AG09319 (cell line): Measurements from ENCODE around the gene ETV7.

ENCODE experiments used
- DNase-seq: peaks from one replicate; pipeline ENCODE4 v3.0.0-alpha.2; 2010; ENCODE audit warnings: low read depth; ENCODE audit errors: extremely low read depth
- TF ChIP-seq, protein P1 (sequence below): IDR thresholded peaks from 2 replicates; pipeline ENCODE4 v1.5.1; 2011; ENCODE audit warnings: low read depth, mild to moderate bottlenecking, inconsistent platforms, low read length, moderate library complexity

ETV7 gene

DNA sequence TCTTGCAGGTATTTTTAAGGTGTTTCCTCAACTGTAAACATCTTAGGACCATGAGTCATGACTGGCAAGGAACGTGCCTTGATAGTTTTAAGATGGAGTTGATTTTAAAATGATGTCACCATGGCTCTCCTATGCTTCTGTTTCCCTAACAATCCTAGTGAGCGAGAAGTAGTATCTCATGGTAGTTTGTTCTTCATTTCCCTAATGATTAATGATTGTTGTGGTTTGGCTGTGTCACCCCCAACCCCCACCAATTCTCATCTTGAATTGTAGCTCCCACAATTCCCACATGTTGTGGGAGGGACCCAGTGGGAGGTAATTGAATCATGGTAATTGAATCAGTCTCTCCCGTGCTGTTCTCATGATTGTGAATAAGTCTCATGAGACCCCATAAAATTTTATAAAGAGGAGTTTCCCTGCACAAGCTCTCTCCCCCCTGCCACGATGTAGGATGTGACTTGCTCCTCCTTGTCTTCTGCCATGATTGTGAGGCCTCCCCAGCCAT is 34.0 kb downstream of the ETV7 start:
- TF ChIP-seq, protein P1, sequence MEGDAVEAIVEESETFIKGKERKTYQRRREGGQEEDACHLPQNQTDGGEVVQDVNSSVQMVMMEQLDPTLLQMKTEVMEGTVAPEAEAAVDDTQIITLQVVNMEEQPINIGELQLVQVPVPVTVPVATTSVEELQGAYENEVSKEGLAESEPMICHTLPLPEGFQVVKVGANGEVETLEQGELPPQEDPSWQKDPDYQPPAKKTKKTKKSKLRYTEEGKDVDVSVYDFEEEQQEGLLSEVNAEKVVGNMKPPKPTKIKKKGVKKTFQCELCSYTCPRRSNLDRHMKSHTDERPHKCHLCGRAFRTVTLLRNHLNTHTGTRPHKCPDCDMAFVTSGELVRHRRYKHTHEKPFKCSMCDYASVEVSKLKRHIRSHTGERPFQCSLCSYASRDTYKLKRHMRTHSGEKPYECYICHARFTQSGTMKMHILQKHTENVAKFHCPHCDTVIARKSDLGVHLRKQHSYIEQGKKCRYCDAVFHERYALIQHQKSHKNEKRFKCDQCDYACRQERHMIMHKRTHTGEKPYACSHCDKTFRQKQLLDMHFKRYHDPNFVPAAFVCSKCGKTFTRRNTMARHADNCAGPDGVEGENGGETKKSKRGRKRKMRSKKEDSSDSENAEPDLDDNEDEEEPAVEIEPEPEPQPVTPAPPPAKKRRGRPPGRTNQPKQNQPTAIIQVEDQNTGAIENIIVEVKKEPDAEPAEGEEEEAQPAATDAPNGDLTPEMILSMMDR: no peak
- DNase-seq: no peak

DNA sequence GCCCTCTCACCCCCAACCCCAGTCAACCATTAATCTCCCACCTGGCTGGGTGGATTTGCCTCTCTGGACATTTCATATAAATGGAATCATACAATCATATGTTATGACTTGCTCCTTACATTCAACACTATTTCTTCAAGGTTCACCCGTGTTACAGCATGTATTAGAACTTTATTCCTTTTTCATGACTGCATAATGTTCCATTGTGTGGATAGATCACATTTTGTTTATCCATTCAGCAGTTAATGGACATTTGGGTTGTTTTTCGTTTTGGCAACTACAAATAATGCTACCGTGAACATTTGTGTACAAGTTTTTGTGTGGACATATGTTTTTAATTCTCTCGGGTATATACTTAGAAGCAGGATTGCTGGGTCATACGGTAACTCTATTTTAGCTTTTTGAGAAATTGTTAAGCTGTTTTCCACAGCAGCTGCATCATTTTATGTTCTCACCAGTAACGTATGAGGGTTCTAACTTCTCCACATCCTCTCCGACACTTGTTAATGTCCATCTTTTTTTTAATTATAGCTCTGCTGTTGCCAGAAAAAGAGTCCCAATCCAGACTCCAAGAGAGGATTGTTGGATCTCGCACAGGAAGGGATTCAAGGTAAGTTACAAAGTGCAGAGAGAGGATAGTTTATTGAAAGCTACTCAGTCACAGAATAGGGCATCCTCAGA is 34.9 kb downstream of the ETV7 start:
- TF ChIP-seq, protein P1: no peak

DNA sequence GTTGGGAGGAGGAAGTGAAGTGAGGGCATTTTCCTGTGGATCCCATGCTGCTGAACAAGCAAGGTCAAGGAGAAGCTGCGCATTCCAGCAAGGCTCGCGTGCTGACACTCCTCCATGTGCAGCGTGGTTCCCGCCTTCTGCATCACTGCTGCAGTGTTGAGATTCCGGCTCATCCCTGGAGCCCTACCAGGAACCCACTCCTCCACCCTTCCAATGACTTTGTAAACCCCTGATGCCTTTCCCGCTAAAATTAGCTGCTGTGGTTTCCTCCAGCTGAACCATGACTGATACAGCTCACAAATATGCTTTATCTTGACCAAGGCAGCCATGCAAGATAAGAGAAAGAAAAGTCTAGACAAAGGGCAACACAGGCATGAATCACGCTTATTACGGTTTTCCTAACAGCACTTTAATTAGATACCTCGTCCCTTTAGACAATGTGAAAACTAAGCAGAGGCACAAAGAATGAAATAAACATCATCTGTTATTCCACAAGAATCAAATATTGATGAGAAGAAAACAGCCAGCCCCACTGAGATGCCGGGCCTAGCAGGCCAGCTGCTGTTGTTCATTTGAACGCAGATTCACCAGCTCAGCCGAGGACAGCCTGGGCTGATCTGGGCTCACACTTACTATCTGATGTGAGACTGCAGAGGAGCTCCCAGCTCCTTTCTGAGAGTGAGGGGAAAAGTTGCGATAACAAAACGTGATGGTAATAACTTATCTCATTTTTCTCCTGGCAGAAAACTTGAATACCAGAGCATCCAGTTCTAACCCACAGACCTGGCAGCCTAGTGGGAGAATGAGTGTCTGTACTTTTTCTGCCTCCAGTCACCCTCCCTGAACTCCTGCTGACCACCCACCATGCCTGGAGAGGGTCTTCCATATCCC is 36.5 kb downstream of the ETV7 start:
- DNase-seq: no peak
- TF ChIP-seq, protein P1: no peak

More for the DNA sequence above, 34.9 kb downstream of the ETV7 start:
- no peak for DNase-seq

DNA sequence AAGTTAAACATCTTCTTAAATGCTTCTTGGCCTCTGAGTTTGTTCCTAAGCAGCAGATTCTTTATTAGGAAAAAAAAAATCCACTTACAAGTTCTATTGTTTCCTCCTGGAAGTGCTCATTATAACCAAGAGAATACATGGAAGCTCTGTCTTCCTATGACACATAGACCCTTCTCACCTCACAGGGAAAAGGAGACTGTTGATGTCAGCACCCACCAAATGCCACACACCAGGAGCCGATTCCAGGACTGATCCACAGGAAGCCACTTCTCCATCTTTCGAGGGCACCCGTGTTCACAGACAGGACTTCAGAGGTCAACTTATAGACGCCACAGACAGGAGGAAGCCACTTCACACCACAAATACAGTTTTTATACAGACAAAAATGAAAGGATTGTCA is 37.4 kb downstream of the ETV7 start:
- TF ChIP-seq, protein P1: no peak

DNA sequence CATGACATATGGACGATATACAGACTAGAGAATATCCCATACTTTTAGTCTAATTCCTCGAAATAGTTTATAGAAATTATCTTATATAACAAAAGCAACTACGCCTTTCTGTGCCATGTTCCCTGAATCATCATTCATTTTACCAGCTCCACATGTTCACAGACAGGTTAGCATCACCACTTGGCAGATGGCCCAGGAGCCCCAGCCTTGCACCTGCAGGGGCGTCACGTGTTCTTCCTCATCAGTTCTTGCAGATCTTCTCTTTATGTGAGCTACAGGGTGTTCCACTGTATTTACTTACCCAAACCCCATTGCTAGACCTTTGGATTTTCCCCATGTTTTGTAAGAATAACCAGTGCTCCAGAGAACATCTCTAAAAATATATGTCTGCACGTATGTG is 38.2 kb downstream of the ETV7 start:
- TF ChIP-seq, protein P1: no peak
- DNase-seq: no peak

More for the DNA sequence above, 37.4 kb downstream of the ETV7 start:
- DNase-seq: no peak

DNA sequence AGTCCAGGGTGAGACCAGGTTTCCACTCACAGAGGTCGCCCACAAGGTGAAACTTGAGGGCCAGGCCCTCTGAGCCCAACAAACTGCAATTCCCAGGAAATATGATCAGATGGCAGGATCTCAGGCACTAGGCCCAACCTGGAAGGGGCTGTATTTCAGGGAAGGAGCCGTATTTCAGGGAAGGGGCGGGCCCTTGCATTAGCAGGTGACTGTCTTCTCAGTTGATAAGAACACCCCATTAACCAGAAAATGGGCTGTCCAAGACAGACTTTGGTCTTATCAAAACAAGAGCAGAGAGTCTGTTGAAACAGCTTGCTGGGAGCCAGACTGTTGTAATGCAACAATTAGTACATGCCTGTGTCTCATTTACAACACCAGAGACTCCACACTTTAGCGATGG is 39.8 kb downstream of the ETV7 start:
- TF ChIP-seq, protein P1: no peak
- no peak for DNase-seq
